Neutrophil (primary cell): ENCODE measurements around the gene MAPKAPK2.

Experiments used
- H3K27ac ChIP-seq: fragments of 200-600 bp; sonication (generic); 2 replicates; pipeline ENCODE4 v1.5.1; 2016; ENCODE audit warnings: mild to moderate bottlenecking, moderate library complexity
- H3K27me3 ChIP-seq: fragments of 200-600 bp; sonication (generic); 2 replicates; pipeline ENCODE4 v1.6.0; 2016; ENCODE audit warnings: mild to moderate bottlenecking
- H3K36me3 ChIP-seq: fragments of 200-600 bp; sonication (generic); 2 replicates; pipeline ENCODE4 v1.5.1; 2017
- H3K4me1 ChIP-seq, 2 experiments: fragments of 200-600 bp in 1 of 2; sonication (generic) in 1 of 2; 1 replicate in 1 of 2; 2 replicates in 1 of 2; pipeline versions ENCODE4 v1.5.1 to v1.6.1; 2013 to 2016; ENCODE audit warnings: low read depth in 1 of 2, low read length in 1 of 2, mild to moderate bottlenecking in 1 of 2, moderate library complexity in 1 of 2; ENCODE audit not compliant: control insufficient read depth in 1 of 2, insufficient read depth in 1 of 2
- H3K4me3 ChIP-seq, 2 experiments: fragments of 200-600 bp in 1 of 2; sonication (generic) in 1 of 2; 1 replicate in 1 of 2; 2 replicates in 1 of 2; pipeline ENCODE4 v1.5.1; 2013 to 2016; ENCODE audit warnings: low read depth in 1 of 2, low read length in 1 of 2, mild to moderate bottlenecking in 1 of 2, moderate library complexity in 1 of 2
- H3K9me3 ChIP-seq: fragments of 200-600 bp; sonication (generic); 2 replicates; pipeline ENCODE4 v1.5.1; 2016
- CTCF ChIP-seq: fragments of 200-600 bp; sonication (generic); IDR thresholded peaks from 2 replicates; pipeline ENCODE4 v1.5.1; 2016; ENCODE audit warnings: antibody characterized with exemption

MAPKAPK2 gene

GRCh38 chr1:206651958-206652890, 32.5 kb upstream of the MAPKAPK2 start:
- Histone ChIP-seq H3K36me3 (no peaks in the 10 kb centered on the region), H3K27ac (no peak overlapping the region), H3K9me3 (no peaks in the 10 kb centered on the region), H3K4me1 (no peaks in the 10 kb centered on the region), H3K27me3 (no peaks in the 10 kb centered on the region), H3K4me3 (no peak overlapping the region)
- TF ChIP-seq CTCF = no peak

- TF ChIP-seq CTCF = no peak
- no peaks in the 10 kb centered on the region for H3K9me3 ChIP-seq
- H3K27ac ChIP-seq = no peak overlapping the region
Observed at GRCh38 chr1:206653715-206654459, 30.8 kb upstream of the MAPKAPK2 start.

GRCh38 chr1:206654828-206655227, 29.9 kb upstream of the MAPKAPK2 start:
- Histone ChIP-seq H3K36me3 (no peaks in the 10 kb centered on the region), H3K27me3 (peaks cover 13% of the 10 kb centered on the region), H3K9me3 (no peaks in the 10 kb centered on the region), H3K4me1 (peaks cover 0 to 10% of the 10 kb centered on the region in 2 experiments), H3K4me3 (no peak overlapping the region), H3K27ac (no peak overlapping the region)
- TF ChIP-seq CTCF = no peak

More at GRCh38 chr1:206653715-206654459, 30.8 kb upstream of the MAPKAPK2 start:
- Histone ChIP-seq H3K4me1 (peaks cover 0 to 10% of the 10 kb centered on the region in 2 experiments), H3K36me3 (no peaks in the 10 kb centered on the region), H3K4me3 (no peak overlapping the region), H3K27me3 (peaks cover 13% of the 10 kb centered on the region)

GRCh38 chr1:206655471-206655882, 29.2 kb upstream of the MAPKAPK2 start:
- H3K27ac ChIP-seq = no peak overlapping the region

GRCh38 chr1:206656936-206657335, 27.8 kb upstream of the MAPKAPK2 start:
- Histone ChIP-seq H3K9me3 (no peaks in the 10 kb centered on the region), H3K27me3 (peaks cover 13% of the 10 kb centered on the region), H3K27ac (no peak overlapping the region), H3K4me3 (no peak overlapping the region), H3K4me1 (peaks cover 0 to 10% of the 10 kb centered on the region in 2 experiments), H3K36me3 (no peaks in the 10 kb centered on the region)
- TF ChIP-seq CTCF = no peak

More at GRCh38 chr1:206655471-206655882, 29.2 kb upstream of the MAPKAPK2 start:
- Histone ChIP-seq H3K4me1 (peaks cover 0 to 10% of the 10 kb centered on the region in 2 experiments), H3K36me3 (no peaks in the 10 kb centered on the region), H3K9me3 (no peaks in the 10 kb centered on the region), H3K27me3 (peaks cover 13% of the 10 kb centered on the region), H3K4me3 (no peak overlapping the region)
- no peak for TF ChIP-seq CTCF
